Stimulated activated naive CD8-positive, alpha-beta T cell treated with anti-CD3 and anti-CD28 coated beads, Interleukin-15, Interleukin-2, amounts not matched to agents 100 ng/mL and 50 ng/mL, for 24 hours (primary cell): Measurements from ENCODE around the gene SMIM21.

Source experiments
- H3K27ac Mint-ChIP-seq: one replicate; pipeline ENCODE4 v1.8.0; 2021; ENCODE audit warnings: mild to moderate bottlenecking, mixed read lengths
- H3K27me3 Mint-ChIP-seq: one replicate; pipeline ENCODE4 v1.8.0; 2021; ENCODE audit warnings: mixed read lengths
- H3K36me3 Mint-ChIP-seq: one replicate; pipeline ENCODE4 v1.8.0; 2021; ENCODE audit warnings: low read depth, mixed read lengths
- H3K4me1 Mint-ChIP-seq: one replicate; pipeline ENCODE4 v1.8.0; 2021; ENCODE audit warnings: low read depth, mixed read lengths
- H3K4me3 Mint-ChIP-seq: one replicate; pipeline ENCODE4 v1.8.0; 2021; ENCODE audit warnings: mild to moderate bottlenecking, mixed read lengths
- H3K9me3 Mint-ChIP-seq: one replicate; pipeline ENCODE4 v1.8.0; 2021; ENCODE audit warnings: mixed read lengths

The SMIM21 gene

GRCh38 chr18:75450906-75451305 lies 23.4 kb upstream of the SMIM21 start:
- no peaks in the 10 kb centered on the region for H3K36me3 Mint-ChIP-seq
- peaks cover 50% of the 10 kb centered on the region for H3K27me3 Mint-ChIP-seq
- H3K9me3 Mint-ChIP-seq, result peaks cover 13% of the 10 kb centered on the region
- H3K4me1 Mint-ChIP-seq, result peaks cover 4% of the 10 kb centered on the region
- no peak overlapping the region for H3K27ac Mint-ChIP-seq
- H3K4me3 Mint-ChIP-seq, result no peak overlapping the region

- Mint-ChIP-seq H3K9me3 (no peaks in the 10 kb centered on the region), H3K4me3 (no peak overlapping the region), H3K27me3 (peaks cover 32% of the 10 kb centered on the region), H3K27ac (no peak overlapping the region), H3K4me1 (peaks cover 4% of the 10 kb centered on the region), H3K36me3 (no peaks in the 10 kb centered on the region)
Observed at GRCh38 chr18:75441896-75442295, 14.4 kb upstream of the SMIM21 start.

- H3K4me3 Mint-ChIP-seq, result no peak overlapping the region
- H3K27me3 Mint-ChIP-seq, result peaks cover 34% of the 10 kb centered on the region
- no peak overlapping the region for H3K27ac Mint-ChIP-seq
- peaks cover 4% of the 10 kb centered on the region for H3K4me1 Mint-ChIP-seq
- H3K9me3 Mint-ChIP-seq, result no peaks in the 10 kb centered on the region
- H3K36me3 Mint-ChIP-seq, result no peaks in the 10 kb centered on the region
Observed at GRCh38 chr18:75439348-75439747, 11.8 kb upstream of the SMIM21 start.

- H3K27me3 Mint-ChIP-seq, result peaks cover 31% of the 10 kb centered on the region
- H3K4me1 Mint-ChIP-seq, result peaks cover 1% of the 10 kb centered on the region
- no peaks in the 10 kb centered on the region for H3K9me3 Mint-ChIP-seq
- no peaks in the 10 kb centered on the region for H3K36me3 Mint-ChIP-seq
- H3K4me3 Mint-ChIP-seq, result no peak overlapping the region
- no peak overlapping the region for H3K27ac Mint-ChIP-seq
Observed at GRCh38 chr18:75438891-75439290, 11.4 kb upstream of the SMIM21 start.

GRCh38 chr18:75437979-75438378 lies 10.5 kb upstream of the SMIM21 start:
- Mint-ChIP-seq H3K9me3 (no peaks in the 10 kb centered on the region), H3K27ac (no peak overlapping the region), H3K4me1 (no peaks in the 10 kb centered on the region), H3K4me3 (no peak overlapping the region), H3K27me3 (peaks cover 28% of the 10 kb centered on the region), H3K36me3 (no peaks in the 10 kb centered on the region)

GRCh38 chr18:75433098-75433497 lies 5.6 kb upstream of the SMIM21 start:
- Mint-ChIP-seq H3K27ac (no peak overlapping the region), H3K4me1 (no peaks in the 10 kb centered on the region), H3K27me3 (peaks cover 19% of the 10 kb centered on the region), H3K36me3 (no peaks in the 10 kb centered on the region), H3K4me3 (no peak overlapping the region), H3K9me3 (no peaks in the 10 kb centered on the region)

GRCh38 chr18:75429975-75430374 lies 2.5 kb upstream of the SMIM21 start:
- Mint-ChIP-seq H3K27ac (no peak overlapping the region), H3K4me1 (no peaks in the 10 kb centered on the region), H3K9me3 (no peaks in the 10 kb centered on the region), H3K4me3 (no peak overlapping the region), H3K36me3 (no peaks in the 10 kb centered on the region), H3K27me3 (peaks cover 20% of the 10 kb centered on the region)

- H3K4me3 Mint-ChIP-seq, result no peak overlapping the region
- peaks cover 20% of the 10 kb centered on the region for H3K27me3 Mint-ChIP-seq
- no peaks in the 10 kb centered on the region for H3K9me3 Mint-ChIP-seq
- no peaks in the 10 kb centered on the region for H3K4me1 Mint-ChIP-seq
- no peaks in the 10 kb centered on the region for H3K36me3 Mint-ChIP-seq
- H3K27ac Mint-ChIP-seq, result no peak overlapping the region
Observed at GRCh38 chr18:75428490-75428889, 987 bp upstream of the SMIM21 start.

GRCh38 chr18:75422341-75422910 lies 5.1 kb downstream of the SMIM21 start:
- Mint-ChIP-seq H3K4me3 (no peak overlapping the region), H3K27me3 (peaks cover 10% of the 10 kb centered on the region), H3K4me1 (no peaks in the 10 kb centered on the region), H3K9me3 (no peaks in the 10 kb centered on the region), H3K27ac (no peak overlapping the region), H3K36me3 (no peaks in the 10 kb centered on the region)

- no peaks in the 10 kb centered on the region for H3K9me3 Mint-ChIP-seq
- H3K27ac Mint-ChIP-seq, result no peak overlapping the region
- no peaks in the 10 kb centered on the region for H3K36me3 Mint-ChIP-seq
- H3K4me3 Mint-ChIP-seq, result no peak overlapping the region
- H3K4me1 Mint-ChIP-seq, result no peaks in the 10 kb centered on the region
- H3K27me3 Mint-ChIP-seq, result peaks cover 10% of the 10 kb centered on the region
Observed at GRCh38 chr18:75421656-75422055, 5.8 kb downstream of the SMIM21 start.

- H3K27me3 Mint-ChIP-seq, result peaks cover 9% of the 10 kb centered on the region
- H3K4me1 Mint-ChIP-seq, result no peaks in the 10 kb centered on the region
Observed at GRCh38 chr18:75418293-75419005, 9.1 kb downstream of the SMIM21 start.

GRCh38 chr18:75410611-75411010 lies 16.9 kb downstream of the SMIM21 start:
- H3K4me3 Mint-ChIP-seq, result no peak overlapping the region
- no peaks in the 10 kb centered on the region for H3K9me3 Mint-ChIP-seq
- peaks cover 13% of the 10 kb centered on the region for H3K4me1 Mint-ChIP-seq
- peaks cover 17% of the 10 kb centered on the region for H3K27me3 Mint-ChIP-seq
- no peaks in the 10 kb centered on the region for H3K36me3 Mint-ChIP-seq
- H3K27ac Mint-ChIP-seq, result no peak overlapping the region

More at GRCh38 chr18:75418293-75419005, 9.1 kb downstream of the SMIM21 start:
- H3K4me3 Mint-ChIP-seq, result no peak overlapping the region
- no peak overlapping the region for H3K27ac Mint-ChIP-seq
- H3K36me3 Mint-ChIP-seq, result no peaks in the 10 kb centered on the region
- no peaks in the 10 kb centered on the region for H3K9me3 Mint-ChIP-seq

GRCh38 chr18:75409806-75410205 lies 17.7 kb downstream of the SMIM21 start:
- Mint-ChIP-seq H3K27me3 (peaks cover 17% of the 10 kb centered on the region), H3K9me3 (no peaks in the 10 kb centered on the region), H3K27ac (no peak overlapping the region), H3K36me3 (no peaks in the 10 kb centered on the region), H3K4me1 (peaks cover 13% of the 10 kb centered on the region), H3K4me3 (no peak overlapping the region)

GRCh38 chr18:75408554-75409506 lies 18.7 kb downstream of the SMIM21 start:
- peaks cover 13% of the 10 kb centered on the region for H3K4me1 Mint-ChIP-seq
- H3K27me3 Mint-ChIP-seq, result peaks cover 17% of the 10 kb centered on the region
- no peaks in the 10 kb centered on the region for H3K9me3 Mint-ChIP-seq
- no peaks in the 10 kb centered on the region for H3K36me3 Mint-ChIP-seq
- H3K27ac Mint-ChIP-seq, result no peak overlapping the region
- H3K4me3 Mint-ChIP-seq, result no peak overlapping the region
